Lower leg skin (tissue), 3 donors: ENCODE results near the gene POU4F3.

ENCODE experiments used
- CTCF ChIP-seq, 3 donors: fragments of 450-650 bp; IDR thresholded peaks; one replicate each; pipeline ENCODE4 v1.5.1; 2016; ENCODE audit warnings: antibody characterized with exemption in 3 of 3, mild to moderate bottlenecking in 3 of 3, moderate library complexity in 2 of 3
- POLR2A ChIP-seq, 2 donors: fragments of 450-650 bp; IDR thresholded peaks; one replicate each; pipeline ENCODE4 v1.6.1; 2016 to 2017; ENCODE audit warnings: antibody characterized with exemption in 2 of 2, mild to moderate bottlenecking in 1 of 2, moderate library complexity in 1 of 2

- TF ChIP-seq CTCF (IDR thresholded peaks at IDR 0.05) (no peak), POLR2A (IDR thresholded peaks at IDR 0.05) (no peak)
Measured at GRCh38 chr5:146345240-146345577, 6.6 kb downstream of the POU4F3 start.
